NB4 (cell line): ENCODE data around the gene ENTPD2.

ENCODE experiments used
- MYC ChIP-seq: IDR thresholded peaks from 2 replicates; pipeline ENCODE4 v1.6.1; 2011; ENCODE audit warnings: low read depth, low read length
- TF ChIP-seq, protein P1 (sequence below): IDR thresholded peaks from one replicate; pipeline ENCODE4 v1.5.1; 2012; ENCODE audit warnings: low read depth, low read length

DNA sequence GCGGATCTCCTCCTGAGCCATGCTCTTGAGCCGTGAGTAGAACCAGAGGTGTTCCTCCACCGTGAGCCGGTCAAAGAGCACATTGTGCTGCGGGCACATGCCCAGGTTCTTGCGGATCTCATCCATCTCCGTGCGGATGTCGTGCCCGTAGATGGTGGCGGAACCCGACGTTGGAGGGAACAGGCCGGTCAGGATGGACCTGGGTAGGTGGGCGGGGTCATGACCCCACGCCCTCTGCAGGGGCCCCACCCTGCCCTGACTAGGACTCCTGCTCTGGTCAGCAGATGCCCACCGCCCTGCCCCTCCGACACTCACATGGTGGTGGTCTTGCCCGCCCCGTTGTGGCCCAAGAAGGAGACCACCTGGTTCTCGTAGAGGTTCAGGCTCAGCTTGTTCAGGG is 37.9 kb downstream of the ENTPD2 start:
- TF ChIP-seq MYC: no peak
- TF ChIP-seq, protein P1, sequence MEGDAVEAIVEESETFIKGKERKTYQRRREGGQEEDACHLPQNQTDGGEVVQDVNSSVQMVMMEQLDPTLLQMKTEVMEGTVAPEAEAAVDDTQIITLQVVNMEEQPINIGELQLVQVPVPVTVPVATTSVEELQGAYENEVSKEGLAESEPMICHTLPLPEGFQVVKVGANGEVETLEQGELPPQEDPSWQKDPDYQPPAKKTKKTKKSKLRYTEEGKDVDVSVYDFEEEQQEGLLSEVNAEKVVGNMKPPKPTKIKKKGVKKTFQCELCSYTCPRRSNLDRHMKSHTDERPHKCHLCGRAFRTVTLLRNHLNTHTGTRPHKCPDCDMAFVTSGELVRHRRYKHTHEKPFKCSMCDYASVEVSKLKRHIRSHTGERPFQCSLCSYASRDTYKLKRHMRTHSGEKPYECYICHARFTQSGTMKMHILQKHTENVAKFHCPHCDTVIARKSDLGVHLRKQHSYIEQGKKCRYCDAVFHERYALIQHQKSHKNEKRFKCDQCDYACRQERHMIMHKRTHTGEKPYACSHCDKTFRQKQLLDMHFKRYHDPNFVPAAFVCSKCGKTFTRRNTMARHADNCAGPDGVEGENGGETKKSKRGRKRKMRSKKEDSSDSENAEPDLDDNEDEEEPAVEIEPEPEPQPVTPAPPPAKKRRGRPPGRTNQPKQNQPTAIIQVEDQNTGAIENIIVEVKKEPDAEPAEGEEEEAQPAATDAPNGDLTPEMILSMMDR: no peak
